ENCODE data around the gene MED13. TPM values are rescaled to one million over a fixed set of nuclear protein-coding genes. Genes with fewer than 3 reads are reported as not detected.
"Not testable (repeated sequence)": the region's sequence is repeated elsewhere in the genome, so short reads cannot be mapped to it uniquely, and the experiment has no call there.

The MED13 gene
- total RNA-seq, 1 donor from 2014 or later, result 54.8 TPM

DNA sequence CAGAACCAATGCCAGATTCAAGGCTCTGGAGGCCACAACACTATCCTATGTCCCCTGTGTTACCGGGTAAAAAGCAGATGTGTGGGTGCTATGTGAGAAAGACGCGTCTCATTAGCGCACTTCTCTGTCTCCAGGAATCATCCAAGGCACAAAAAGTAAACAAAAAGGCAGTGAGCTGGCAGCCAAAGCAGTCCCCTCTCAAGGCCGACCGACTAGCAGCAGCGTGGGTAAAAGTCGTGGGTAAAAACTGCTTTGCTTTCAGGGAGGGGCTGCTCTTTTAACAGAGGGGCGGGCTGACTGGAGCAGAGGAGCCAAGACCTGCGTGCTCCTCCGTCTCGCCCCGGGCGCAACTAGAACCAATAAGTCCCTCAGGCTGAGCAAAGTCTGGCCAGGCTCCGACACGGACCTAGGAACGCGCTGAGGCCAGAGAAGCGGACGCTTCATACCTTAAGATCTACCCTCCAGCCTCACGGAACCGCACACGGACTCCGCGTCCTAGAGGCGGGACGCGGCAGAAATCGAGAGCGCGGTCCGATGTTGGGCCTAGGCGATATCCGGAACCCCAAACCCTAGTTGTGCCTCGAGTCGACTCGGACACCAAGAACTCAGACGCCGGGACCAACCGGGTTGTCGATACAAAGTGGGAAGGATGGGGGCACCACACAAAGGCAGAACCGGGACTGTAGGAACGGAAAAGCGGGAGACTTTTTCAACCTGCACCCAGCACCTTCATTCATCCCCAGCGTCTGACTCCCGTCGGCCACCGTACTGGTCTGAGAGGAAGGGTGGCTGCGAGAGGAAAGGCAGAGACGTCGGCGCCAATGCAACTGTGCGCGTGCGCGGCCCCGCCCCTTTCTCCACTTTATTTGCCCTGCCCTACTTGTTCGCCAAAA lies 137.6 kb downstream of the MED13 start, which contains the start of gene INTS2:
TSS of gene INTS2 (minus strand) at position 775 of the 893 bp plus-strand sequence. CDS start 1,338 bp downstream, outside the sequence.
- Mint-ChIP-seq H3K4me1 (peaks cover 22% of the 10 kb centered on the region), H3K9me3 (no peaks in the 10 kb centered on the region), H3K4me3 (peak within 1 kb of the TSS; percentile 94), H3K27ac (ENCODE audit: unreplicated experiment) (peak within 1 kb of the TSS; percentile 93), H3K36me3 (ENCODE audit: low read depth) (peaks cover 4% of the 10 kb centered on the region), H3K27me3 (ENCODE audit: low read depth) (peaks cover 4% of the 10 kb centered on the region)
- TF ChIP-seq CTCF (conservative IDR thresholded peaks at IDR 0.05), result no peak
- peak; percentile 88 for DNase-seq (ENCODE audit: low read depth, low spot score)

DNA sequence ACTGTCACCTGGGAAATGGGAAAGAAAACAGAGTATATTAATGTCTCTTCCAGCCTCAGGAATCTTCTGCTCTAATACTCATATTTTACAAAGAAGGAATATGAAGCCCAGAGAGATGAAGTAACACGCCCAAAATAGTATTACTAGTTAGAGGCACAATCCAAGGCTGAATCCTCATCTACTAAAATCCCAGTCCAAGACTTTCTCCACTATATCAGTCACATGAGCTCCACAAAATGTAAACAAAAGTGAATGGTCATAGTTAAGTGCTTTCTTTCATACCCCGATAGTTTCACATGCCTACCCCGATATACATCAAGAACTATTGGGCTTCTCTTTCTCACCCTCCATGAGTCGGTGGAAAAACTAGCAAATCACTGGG lies 138.3 kb downstream of the MED13 start:
- peak overlapping the region; percentile 94 for H3K4me3 Mint-ChIP-seq
- TF ChIP-seq CTCF (conservative IDR thresholded peaks at IDR 0.05), result no peak
- H3K27ac Mint-ChIP-seq (ENCODE audit: unreplicated experiment), result peak overlapping the region; percentile 93
- no peak for DNase-seq (ENCODE audit: low read depth, low spot score)
- H3K27me3 Mint-ChIP-seq (ENCODE audit: low read depth), result peaks cover 4% of the 10 kb centered on the region
- H3K4me1 Mint-ChIP-seq, result peaks cover 22% of the 10 kb centered on the region
- H3K9me3 Mint-ChIP-seq, result no peaks in the 10 kb centered on the region
- H3K36me3 Mint-ChIP-seq (ENCODE audit: low read depth), result peaks cover 4% of the 10 kb centered on the region

GRCh38 chr17:61915162-61915561 lies 149.9 kb downstream of the MED13 start:
- not testable (repeated sequence) for H3K9me3 Mint-ChIP-seq; H3K4me3 Mint-ChIP-seq; H3K27me3 Mint-ChIP-seq (ENCODE audit: low read depth); DNase-seq (ENCODE audit: low read depth, low spot score); H3K4me1 Mint-ChIP-seq; H3K27ac Mint-ChIP-seq (ENCODE audit: unreplicated experiment)
- H3K36me3 Mint-ChIP-seq (ENCODE audit: low read depth), result peaks cover 22% of the 10 kb centered on the region

DNA sequence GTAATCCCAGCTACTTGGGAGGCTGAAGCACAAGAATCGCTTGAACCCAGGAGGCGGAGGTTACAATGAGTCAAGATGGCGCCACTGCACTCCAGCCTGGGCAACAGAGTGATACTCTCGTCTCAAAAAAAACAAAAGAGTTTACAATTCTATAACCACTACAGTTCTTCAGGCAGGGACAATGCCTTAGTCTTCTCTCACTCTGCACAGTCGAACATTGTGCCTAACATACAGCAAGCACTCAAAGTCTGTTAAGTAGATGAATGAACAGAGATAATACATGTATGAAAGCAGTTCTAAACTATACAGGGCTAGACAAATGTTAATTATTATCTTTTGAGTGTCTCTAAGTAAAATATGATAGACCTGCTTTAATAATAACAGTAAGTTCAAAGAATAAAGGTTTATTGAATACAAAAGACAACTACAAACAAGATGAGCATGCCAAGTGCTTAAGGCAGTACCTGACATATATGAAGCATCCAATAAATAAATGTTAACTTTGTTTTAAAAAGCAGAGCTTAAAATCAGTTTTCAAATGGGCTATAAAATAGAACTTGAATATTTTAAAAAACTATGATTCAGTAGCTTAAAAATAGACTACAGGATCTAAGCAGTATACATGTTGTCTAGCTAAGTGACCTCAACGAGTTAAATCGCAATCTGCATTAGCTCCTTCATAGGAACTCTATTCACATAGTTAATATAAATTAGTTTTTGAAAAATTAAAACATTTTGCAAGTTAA lies 156.6 kb downstream of the MED13 start:
- no peak for TF ChIP-seq CTCF (conservative IDR thresholded peaks at IDR 0.05)
- Mint-ChIP-seq H3K4me3 (no peak overlapping the region), H3K27ac (ENCODE audit: unreplicated experiment) (no peak overlapping the region), H3K36me3 (ENCODE audit: low read depth) (peaks cover 11% of the 10 kb centered on the region), H3K9me3 (no peaks in the 10 kb centered on the region), H3K4me1 (no peaks in the 10 kb centered on the region), H3K27me3 (ENCODE audit: low read depth) (no peaks in the 10 kb centered on the region)
- DNase-seq (ENCODE audit: low read depth, low spot score), result no peak

- Mint-ChIP-seq H3K27me3 (ENCODE audit: low read depth) (no peaks in the 10 kb centered on the region), H3K27ac (ENCODE audit: unreplicated experiment) (no peak overlapping the region), H3K36me3 (ENCODE audit: low read depth) (peaks cover 14% of the 10 kb centered on the region), H3K9me3 (no peaks in the 10 kb centered on the region), H3K4me3 (no peak overlapping the region), H3K4me1 (no peaks in the 10 kb centered on the region)
- TF ChIP-seq CTCF (conservative IDR thresholded peaks at IDR 0.05), result no peak
- no peak for DNase-seq (ENCODE audit: low read depth, low spot score)
Observed at GRCh38 chr17:61907361-61907760, 157.7 kb downstream of the MED13 start.

Data from neural crest cell (in vitro differentiated cells).